Fibroblast of lung (primary cell): Measurements from ENCODE around the gene TERT. TPM values are rescaled to one million over a fixed set of nuclear protein-coding genes. Genes with fewer than 3 reads are reported as not detected.

Experiments used
- DNase-seq, 2 donors: peaks; one replicate each; pipeline versions ENCODE4 v3.0.0 to v3.0.0-alpha.2; 2010; ENCODE audit warnings: low read depth in 2 of 2
- H2AFZ ChIP-seq: 2 replicates; pipeline ENCODE4 v1.5.1; 2012; ENCODE audit warnings: low read length, control low read depth, inconsistent platforms
- H3K27ac ChIP-seq: 2 replicates; pipeline ENCODE4 v1.5.1; 2011; ENCODE audit warnings: low read length, control low read depth; ENCODE audit not compliant: insufficient read depth
- H3K27me3 ChIP-seq: 2 replicates; pipeline ENCODE4 v1.5.1; 2011; ENCODE audit warnings: mild to moderate bottlenecking, low read length; ENCODE audit not compliant: control insufficient read depth, insufficient read depth
- H3K36me3 ChIP-seq: 2 replicates; pipeline ENCODE4 v1.5.1; 2011; ENCODE audit warnings: low read length; ENCODE audit not compliant: control insufficient read depth, insufficient read depth
- H3K4me1 ChIP-seq: 2 replicates; pipeline ENCODE4 v1.5.1; 2011; ENCODE audit warnings: low read length; ENCODE audit not compliant: control insufficient read depth, insufficient read depth; ENCODE audit errors: extremely low read depth
- H3K4me2 ChIP-seq: 2 replicates; pipeline ENCODE4 v1.5.1; 2011; ENCODE audit warnings: low read length, control low read depth; ENCODE audit not compliant: insufficient read depth; ENCODE audit errors: extremely low read depth
- H3K4me3 ChIP-seq, 4 experiments: fragments of 200-600 bp in 1 of 4; sonication (generic) in 1 of 4; replicated peaks in 1 of 4; 2 replicates each; pipeline ENCODE4 v1.5.1; 2011 to 2016; ENCODE audit warnings: low read length in 4 of 4, low read depth in 3 of 4, mild to moderate bottlenecking in 3 of 4, control low read depth in 2 of 4, inconsistent platforms in 1 of 4, mixed read lengths in 1 of 4; ENCODE audit not compliant: insufficient read depth in 1 of 4; ENCODE audit errors: control extremely low read depth in 1 of 4
- H3K79me2 ChIP-seq: 2 replicates; pipeline ENCODE4 v1.5.1; 2012; ENCODE audit warnings: mild to moderate bottlenecking, low read length, inconsistent platforms; ENCODE audit not compliant: control insufficient read depth, insufficient read depth
- H3K9ac ChIP-seq: 2 replicates; pipeline ENCODE4 v1.5.1; 2011; ENCODE audit warnings: mild to moderate bottlenecking, low read length, control low read depth; ENCODE audit not compliant: insufficient read depth
- H3K9me3 ChIP-seq: 2 replicates; pipeline ENCODE4 v1.5.1; 2012; ENCODE audit warnings: low read depth, low read length; ENCODE audit not compliant: control insufficient read depth, insufficient read depth
- H4K20me1 ChIP-seq: 2 replicates; pipeline ENCODE4 v1.5.1; 2011; ENCODE audit warnings: low read length; ENCODE audit not compliant: control insufficient read depth, insufficient read depth; ENCODE audit errors: extremely low read depth
- CTCF ChIP-seq, 2 donors: IDR thresholded peaks in 1 of 2; conservative IDR thresholded peaks in 1 of 2; 1 replicate in 1 of 2; 2 replicates in 1 of 2; pipeline ENCODE4 v1.5.1; 2011 to 2012; ENCODE audit warnings: low read length in 2 of 2, control low read depth in 1 of 2, inconsistent platforms in 1 of 2, low read depth in 1 of 2, mild to moderate bottlenecking in 1 of 2
- EZH2 ChIP-seq: IDR thresholded peaks from 2 replicates; pipeline ENCODE4 v1.5.1; 2012; ENCODE audit warnings: low read length, control low read depth, mild to moderate bottlenecking; ENCODE audit errors: missing control alignments
- polyA plus RNA-seq, 2 donors: library from polyadenylated mRNA; depleted of rRNA in 1 of 2; stranded (reverse) in 1 of 2; unstranded in 1 of 2; fragments of >200 nt; gene quantifications; 2 replicates each; pipeline ENCODE4 v1.2.1, GENCODE V29; 2011 to 2012; ENCODE audit warnings: missing spikeins in 1 of 2
- total RNA-seq: library from RNA; depleted of rRNA; stranded (reverse); fragments of >200 nt; gene quantifications from 2 replicates; pipeline ENCODE4 v1.2.1, GENCODE V29; 2014

The TERT gene
- total and polyA plus RNA-seq, 2 donors (not counting 1 experiment from before 2014, with no cell fraction given): not detected

GRCh38 chr5:1216918-1217295, 78.0 kb downstream of the TERT start:
- H3K27me3 ChIP-seq: no peaks in the 10 kb centered on the region
- DNase-seq: no peak
- no peak overlapping the region for H3K4me2 ChIP-seq
- TF ChIP-seq CTCF (conservative IDR thresholded peaks at IDR 0.05 in 1 of 2, IDR thresholded peaks at IDR 0.05 in 1 of 2; ENCODE audit: low read depth in 1 of 2, low read length in 2 of 2): no peak
- TF ChIP-seq EZH2: no peak
- H3K9me3 ChIP-seq: peaks cover 2% of the 10 kb centered on the region
- no peaks in the 10 kb centered on the region for H4K20me1 ChIP-seq
- H3K27ac ChIP-seq: no peak overlapping the region
- H3K4me1 ChIP-seq: no peaks in the 10 kb centered on the region
- no peaks in the 10 kb centered on the region for H3K36me3 ChIP-seq
- no peak overlapping the region for H2AFZ ChIP-seq
- no peaks in the 10 kb centered on the region for H3K79me2 ChIP-seq
- H3K9ac ChIP-seq: no peak overlapping the region
- no peak overlapping the region for H3K4me3 ChIP-seq

- H3K4me1 ChIP-seq: no peaks in the 10 kb centered on the region
Measured at GRCh38 chr5:1216211-1216917, 78.5 kb downstream of the TERT start.

More at GRCh38 chr5:1216211-1216917, 78.5 kb downstream of the TERT start:
- Histone ChIP-seq H3K27me3 (no peaks in the 10 kb centered on the region), H3K9me3 (no peaks in the 10 kb centered on the region), H4K20me1 (no peaks in the 10 kb centered on the region), H3K79me2 (no peaks in the 10 kb centered on the region), H3K4me3 (no peak overlapping the region), H3K27ac (no peak overlapping the region), H2AFZ (no peak overlapping the region), H3K36me3 (no peaks in the 10 kb centered on the region), H3K9ac (no peak overlapping the region), H3K4me2 (no peak overlapping the region)
- TF ChIP-seq EZH2 (no peak), CTCF (conservative IDR thresholded peaks at IDR 0.05 in 1 of 2, IDR thresholded peaks at IDR 0.05 in 1 of 2; ENCODE audit: low read depth in 1 of 2, low read length in 2 of 2) (no peak)
- no peak for DNase-seq
